NOMO-1 treated with dmso at 0.1 percent for 144 hours (cell line): ENCODE results near the gene F7.
"Not testable (repeated sequence)": the region's sequence is repeated elsewhere in the genome, so short reads cannot be mapped to it uniquely, and the experiment has no call there.

ENCODE experiments used
- DNase-seq: peaks from one replicate; lab custom pipeline; 2025; ENCODE audit not compliant: unreplicated experiment; lab: John Stamatoyannopoulos, UW

The F7 gene

DNA sequence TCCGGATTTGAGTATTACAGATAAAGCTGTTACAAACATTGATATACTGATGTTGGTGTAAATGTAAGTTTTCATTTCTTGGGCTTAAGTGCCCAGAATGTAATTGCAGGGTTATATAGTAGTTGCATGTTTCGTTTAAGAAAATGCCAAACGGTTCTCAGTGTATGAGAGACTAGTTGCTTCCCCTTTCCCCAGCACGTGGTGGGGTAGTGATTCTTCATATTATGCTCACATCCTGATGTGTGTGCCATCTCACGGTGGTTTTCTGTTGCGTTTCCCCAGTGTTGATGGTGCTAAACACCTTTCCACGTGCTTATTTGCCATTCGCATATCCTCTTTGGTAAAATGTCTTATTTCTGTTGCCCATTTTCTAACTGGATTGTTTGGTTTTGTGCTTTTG lies 34.7 kb upstream of the F7 start:
- no peak for DNase-seq

DNA sequence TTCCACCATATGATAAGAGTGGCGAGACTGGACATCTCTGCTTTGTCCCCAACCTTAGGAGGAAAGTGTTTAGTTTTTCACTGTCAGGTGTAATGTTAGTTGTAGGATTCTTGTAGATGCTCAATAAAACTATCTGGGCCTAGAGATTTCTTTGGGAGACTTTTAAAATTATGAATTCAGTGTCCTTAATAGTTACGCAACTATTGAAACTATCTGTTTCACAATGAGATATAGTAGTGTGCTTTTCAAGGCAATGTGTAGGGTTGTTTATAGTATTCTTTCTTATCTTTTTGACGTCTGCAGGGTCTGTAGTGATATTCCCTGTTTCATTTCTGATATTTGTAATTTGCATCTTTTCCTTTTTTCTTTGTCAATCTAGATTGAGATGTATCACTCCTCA lies 33.2 kb upstream of the F7 start:
- DNase-seq, result no peak

DNA sequence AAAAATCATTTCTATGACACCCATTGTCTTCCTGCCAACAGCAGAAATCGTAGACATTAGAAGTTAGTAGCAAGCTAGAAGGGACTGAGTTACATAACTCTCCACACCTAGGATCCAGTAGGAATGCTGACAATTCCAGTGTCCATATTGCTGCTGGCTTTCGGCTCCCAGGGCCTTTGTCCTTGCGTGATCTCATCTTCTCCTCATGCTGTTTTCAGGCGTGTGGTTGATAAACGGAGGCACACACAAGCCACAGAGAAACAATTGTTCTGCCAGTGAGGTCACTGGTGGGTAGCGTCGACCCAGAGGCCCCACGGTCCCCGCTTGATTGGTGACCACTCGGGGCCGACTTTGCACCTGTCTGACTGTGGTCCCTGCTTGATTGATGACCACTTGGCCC lies 31.6 kb upstream of the F7 start:
- DNase-seq, result no peak

DNA sequence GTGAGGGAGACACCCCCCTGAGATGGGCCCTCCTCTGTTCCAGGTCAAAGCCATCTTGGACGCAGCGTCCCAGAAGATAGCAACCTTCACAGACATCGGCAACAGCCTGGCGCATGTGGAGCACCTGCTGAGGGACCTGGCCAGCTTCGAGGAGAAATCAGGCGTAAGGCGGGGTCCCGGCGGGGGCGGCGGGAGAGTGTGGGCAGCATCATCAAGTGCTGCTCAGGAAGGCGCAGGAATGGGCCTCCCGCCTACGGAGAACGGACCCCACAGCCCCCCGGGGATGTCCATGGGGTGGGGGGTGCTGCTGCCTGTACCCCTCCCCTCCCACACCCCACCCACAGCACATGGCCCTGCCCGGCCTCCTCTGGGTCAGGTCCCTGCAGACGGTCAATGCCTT lies 31.2 kb upstream of the F7 start:
- DNase-seq, result no peak

DNA sequence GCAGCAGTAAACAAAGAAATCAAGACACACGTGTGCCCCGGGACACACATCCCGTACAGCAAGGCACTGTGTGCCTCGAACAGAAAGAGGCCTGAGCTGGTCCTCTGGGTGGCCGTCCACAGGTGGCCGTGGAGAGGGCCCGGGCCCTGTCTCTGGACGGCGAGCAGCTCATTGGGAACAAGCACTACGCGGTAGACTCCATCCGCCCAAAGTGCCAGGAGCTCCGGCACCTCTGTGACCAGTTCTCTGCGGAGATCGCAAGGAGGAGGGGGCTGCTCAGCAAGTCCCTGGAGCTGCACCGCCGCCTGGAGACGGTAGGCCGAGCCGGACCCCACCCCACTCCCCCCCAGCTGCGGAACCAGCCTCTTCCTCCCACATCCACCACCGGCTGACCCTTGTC lies 30.7 kb upstream of the F7 start:
- DNase-seq, result no peak

DNA sequence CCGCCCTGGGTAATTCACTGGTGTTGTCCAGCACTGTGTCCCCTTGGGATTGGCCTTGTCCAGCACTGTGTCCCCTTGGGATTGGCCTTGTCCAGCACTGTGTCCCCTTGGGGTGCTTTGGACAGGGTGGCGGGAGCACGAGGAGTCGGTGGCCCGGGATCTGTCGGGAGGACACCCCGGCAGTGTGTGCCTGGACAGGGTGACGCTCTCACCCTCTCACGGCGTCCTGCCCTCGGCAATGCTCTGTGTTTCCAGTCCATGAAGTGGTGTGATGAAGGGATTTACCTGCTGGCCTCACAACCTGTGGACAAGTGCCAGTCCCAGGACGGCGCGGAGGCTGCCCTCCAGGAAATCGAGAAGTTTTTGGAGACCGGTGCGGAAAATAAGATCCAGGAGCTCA lies 29.9 kb upstream of the F7 start:
- DNase-seq, result no peak

DNA sequence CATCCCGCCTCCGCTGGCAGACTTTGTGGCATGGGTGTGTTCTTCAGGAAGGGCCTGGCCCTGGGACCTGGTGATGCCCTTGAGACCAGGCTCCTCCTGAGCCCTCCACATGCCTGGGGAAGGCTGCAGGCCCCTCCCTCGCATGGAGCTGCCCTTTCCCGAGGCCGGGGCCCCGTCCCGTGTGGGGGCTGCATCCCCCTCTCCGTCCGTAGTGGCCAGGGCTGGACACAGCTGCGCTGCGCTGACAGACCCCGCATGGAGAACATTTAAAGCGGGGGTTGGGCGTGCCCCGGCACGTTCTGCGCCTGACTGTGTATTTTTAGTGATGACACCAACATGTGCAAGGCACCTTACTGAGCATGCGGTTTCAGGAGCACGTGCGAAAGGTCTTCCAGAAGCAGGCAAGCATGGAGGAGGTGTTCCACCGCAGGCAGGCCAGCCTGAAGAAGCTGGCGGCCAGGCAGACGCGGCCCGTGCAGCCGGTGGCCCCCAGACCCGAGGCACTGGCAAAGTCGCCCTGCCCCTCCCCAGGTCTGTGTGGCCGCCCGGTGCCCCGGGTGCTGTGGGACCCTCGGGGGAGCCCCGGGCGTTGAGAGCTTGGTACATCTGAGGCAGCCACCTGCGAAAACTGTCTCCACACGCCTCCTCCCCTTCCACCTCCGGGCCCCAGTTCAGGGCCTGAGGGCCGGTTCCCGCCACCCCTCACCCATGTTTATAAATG lies 28.8 kb upstream of the F7 start:
- no peak for DNase-seq

DNA sequence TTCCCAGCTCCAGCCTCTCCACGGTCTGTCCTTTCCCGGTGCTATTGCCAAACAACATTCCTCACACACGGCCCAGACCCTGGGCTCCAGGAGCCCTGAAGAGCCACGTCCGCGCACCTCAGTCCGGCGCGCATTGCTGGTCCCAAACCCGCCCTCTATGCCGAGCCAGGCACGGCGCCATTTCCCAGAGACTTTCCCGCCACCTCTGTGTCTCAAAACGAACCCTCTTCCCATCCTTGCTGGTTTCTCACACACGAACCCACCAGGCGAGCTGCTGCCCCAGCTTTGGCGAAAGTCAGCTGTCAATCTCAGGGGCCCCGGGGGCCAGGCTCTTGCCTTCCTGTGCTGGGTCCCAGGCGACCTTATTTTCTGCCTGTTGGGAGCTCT lies 28.0 kb upstream of the F7 start:
- DNase-seq, result no peak

DNA sequence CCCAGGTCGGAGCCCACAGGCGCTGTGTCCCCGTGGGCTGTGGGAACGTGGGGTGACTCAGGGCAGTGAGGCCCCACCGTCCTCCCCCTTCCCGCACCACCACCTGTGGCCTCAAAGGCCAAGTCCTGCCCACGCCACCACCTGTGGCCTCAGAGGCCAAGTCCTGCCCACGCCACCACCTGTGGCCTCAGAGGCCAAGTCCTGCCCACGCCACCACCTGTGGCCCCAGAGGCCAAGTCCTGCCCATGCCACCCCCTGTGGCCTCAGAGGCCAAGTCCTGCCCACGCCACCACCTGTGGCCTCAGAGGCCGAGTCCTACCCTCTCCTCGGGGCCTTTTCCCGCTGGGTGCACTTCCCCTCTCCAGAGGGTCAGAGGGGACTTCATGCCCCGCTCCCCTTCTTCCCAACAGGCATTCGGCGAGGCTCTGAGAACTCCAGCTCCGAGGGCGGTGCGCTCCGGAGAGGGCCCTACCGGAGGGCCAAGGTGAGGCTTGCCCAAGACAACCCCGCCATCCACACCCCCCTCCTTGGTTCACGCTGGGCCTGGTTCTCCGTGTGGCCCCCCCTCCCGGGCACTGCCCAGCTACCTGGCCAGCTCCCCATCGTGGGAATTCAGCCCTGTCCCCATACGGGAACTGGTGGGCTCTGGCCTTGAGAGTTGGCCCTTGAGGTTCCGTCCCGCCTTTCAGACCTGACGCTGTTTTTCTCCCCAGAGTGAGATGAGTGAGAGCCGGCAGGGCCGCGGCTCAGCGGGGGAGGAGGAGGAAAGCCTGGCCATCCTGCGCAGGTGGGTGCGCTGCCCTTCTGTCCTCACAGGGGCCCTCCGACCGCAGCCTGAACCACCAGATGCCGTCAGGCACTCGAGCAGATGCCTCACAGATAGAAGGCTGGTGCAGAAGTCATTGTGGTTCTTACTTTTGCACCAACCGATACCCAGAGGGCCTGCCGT lies 27.4 kb upstream of the F7 start:
- no peak for DNase-seq

DNA sequence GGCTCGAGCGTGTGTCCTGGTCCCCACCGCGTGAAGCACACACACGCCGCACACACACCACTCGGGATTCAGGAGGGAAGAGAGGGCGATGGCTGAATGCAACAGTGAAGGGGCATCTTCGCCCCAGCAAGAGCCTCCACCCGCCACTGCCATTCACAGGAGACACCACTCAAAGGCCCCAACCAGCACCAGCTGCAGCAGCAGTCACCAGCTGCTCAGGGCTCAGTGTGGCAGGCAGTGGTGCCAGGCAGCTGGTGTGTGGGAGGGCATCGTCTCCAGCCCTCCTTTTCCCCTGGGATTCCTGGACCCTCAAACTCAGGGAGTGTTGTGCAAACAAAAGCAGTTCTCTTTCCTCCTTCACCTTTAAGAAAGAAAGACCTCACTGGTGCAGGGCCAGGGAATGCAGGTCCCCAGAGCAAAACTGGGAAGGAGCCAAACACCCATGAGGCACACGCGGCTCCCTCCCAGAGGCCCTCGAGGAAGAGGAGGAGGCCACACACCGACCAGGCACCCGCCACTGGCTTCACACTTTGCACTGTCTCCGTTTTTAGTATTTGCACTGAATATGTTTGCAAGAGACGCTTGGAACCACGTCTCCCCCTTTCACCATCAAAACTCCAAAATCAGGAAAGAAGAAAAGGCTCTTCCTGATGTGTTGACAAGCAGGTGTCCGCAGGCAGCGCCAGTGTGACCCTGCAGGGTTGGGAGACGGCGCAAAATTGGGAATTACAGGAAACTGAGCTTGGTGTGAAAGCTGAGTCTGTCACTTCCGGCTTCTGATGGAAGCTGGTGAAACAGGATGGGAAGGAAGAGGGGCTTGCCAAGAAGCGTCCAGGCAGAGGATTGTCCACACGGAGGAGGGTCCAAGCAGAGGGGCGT lies 26.4 kb upstream of the F7 start:
- no peak for DNase-seq

DNA sequence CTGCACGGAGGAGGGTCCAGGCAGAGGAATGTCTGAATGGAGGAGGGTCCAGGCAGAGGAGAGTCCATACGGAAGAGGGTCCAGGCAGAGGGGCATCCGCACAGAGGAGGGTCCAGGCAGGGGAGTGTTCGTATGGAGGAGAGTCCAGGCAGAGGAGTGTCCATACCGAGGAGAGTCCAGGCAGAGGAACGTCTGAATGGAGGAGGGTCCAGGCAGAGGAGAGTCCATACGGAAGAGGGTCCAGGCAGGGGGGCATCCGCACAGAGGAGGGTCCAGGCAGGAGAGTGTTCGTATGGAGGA lies 25.9 kb upstream of the F7 start:
- DNase-seq, result not testable (repeated sequence)

DNA sequence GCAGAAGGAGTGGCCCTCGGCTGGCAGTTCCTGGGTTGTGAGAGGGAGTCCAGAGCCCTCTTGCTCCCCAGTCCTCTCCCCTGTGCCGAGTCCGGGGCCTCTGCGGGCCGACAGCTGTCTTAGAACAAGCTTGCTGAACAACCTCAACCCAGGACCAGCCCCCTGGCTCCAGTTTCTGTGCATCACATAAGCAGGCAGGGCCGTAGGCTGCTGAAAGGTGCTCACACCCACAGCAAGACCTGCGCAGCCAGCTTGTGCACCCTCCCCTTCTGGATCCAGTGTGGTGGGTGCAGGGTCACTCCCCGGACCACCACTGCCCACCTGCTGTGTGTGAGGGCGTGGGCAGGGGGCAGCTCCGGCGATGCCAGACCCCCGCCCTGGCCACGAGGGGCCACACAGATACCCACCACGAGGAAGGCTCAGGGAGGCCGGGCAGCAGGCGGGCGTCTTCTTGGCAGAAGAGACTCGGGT lies 25.2 kb upstream of the F7 start:
- DNase-seq, result no peak

DNA sequence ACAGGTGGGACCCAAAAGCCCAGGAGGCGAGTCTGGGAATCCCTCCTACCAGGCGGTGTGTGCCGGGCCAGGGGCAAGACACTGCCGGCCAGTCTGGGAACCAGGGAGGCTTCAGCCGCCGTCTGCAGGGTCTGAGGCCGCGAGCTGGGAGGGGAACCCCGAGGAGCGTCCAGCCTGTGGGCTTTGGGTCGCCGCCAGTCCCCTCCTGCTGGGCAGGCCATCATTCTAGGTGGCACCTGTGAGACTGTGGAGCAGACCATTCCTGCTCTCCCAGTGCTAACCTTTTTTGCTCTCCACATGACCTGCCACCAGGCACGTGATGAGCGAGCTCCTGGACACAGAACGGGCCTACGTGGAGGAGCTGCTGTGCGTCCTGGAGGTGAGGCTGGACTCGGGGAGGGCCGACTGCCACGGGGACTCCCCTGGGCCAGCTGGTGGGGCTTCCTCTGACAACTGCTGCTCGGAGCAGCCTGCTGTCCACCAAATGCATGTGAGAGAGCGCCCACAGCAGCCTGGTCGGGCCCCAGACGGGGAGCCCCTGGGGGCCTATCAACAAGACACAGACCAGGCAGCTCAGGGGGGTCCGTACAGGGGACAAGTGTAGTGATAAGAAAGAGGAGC lies 24.6 kb upstream of the F7 start:
- no peak for DNase-seq

DNA sequence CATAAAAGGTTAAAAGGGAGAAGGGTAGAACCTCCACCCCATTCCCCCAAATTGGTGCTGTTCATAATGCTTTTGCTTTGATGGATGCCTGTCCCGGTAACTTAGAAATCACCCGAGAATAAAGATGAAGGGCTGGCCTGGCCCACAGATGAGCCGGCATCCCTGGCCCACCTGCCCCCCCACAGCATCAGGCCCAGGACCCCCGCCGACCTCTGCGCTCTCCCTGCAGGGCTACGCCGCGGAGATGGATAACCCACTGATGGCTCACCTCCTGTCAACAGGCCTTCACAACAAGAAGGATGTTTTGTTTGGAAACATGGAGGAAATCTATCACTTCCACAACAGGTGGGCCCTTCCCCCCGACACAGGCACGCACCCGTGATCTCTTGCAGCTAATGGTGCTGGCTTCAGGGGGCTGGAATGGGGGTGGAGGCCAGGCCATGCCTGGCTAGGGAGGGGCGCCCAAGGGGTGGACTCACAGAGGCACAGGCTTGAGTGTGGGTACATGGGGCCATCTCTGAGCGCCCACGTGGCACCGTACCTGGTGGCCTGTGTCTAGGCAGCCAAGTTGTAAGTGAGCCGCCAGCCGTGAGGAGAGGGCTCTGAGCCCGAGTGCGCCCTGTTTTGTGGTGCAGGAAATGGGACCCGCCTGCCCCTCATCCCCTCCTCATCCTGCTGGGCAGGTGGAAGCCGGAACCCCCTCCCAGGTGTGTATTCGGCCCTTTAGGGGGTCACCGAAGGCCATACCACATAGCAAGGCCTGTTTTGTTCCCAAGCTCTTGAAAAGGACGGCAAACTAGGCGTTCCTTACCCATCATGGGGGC lies 23.2 kb upstream of the F7 start:
- DNase-seq, result no peak

DNA sequence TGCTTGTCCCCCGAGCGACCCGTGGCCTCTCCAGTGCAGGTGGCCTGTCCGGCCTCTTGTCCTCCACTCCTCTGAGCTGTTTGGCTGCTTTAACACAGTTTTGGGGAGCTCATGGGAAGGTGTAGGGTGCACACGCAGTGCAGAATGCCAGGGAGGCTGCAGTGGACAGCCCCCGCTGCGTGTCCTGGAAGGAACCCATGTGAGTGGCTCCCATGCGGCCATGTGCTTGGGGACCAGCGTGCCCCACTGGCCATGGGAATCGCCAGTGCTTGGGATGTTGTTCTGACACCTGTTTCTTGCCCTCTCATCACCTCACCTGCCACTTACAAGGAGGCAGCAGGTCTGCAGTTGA lies 22.6 kb upstream of the F7 start:
- no peak for DNase-seq

DNA sequence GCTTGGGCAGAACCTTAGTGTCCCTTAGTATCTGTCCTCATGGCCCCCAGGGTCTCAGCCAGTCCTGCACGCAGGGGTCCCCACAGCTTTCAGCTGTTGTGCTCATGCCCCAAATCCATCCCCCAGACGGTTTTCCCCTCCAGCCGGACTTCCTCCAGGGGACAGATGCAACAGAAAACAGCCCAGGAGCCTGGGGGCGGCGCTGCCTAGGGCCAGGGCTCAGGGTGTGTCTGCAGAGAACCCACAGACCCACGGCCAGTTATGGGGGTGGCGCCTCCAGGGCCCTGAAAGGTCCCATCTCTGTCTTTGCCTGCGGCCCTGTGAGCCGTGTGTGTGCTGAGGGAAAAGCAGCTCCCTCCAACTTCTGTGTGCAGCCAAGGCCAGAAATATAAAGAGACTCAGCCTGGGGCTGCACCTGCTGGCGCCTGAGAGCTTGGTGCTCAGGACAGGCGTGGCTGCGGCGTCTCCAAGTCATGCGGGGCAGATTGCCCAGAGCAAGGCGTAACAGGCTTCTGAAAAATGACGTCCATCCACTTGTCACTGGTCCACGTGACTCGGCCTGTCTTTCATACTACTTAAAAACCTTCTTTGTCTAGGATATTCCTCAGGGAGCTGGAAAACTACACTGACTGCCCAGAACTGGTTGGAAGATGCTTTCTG lies 22.1 kb upstream of the F7 start:
- no peak for DNase-seq

DNA sequence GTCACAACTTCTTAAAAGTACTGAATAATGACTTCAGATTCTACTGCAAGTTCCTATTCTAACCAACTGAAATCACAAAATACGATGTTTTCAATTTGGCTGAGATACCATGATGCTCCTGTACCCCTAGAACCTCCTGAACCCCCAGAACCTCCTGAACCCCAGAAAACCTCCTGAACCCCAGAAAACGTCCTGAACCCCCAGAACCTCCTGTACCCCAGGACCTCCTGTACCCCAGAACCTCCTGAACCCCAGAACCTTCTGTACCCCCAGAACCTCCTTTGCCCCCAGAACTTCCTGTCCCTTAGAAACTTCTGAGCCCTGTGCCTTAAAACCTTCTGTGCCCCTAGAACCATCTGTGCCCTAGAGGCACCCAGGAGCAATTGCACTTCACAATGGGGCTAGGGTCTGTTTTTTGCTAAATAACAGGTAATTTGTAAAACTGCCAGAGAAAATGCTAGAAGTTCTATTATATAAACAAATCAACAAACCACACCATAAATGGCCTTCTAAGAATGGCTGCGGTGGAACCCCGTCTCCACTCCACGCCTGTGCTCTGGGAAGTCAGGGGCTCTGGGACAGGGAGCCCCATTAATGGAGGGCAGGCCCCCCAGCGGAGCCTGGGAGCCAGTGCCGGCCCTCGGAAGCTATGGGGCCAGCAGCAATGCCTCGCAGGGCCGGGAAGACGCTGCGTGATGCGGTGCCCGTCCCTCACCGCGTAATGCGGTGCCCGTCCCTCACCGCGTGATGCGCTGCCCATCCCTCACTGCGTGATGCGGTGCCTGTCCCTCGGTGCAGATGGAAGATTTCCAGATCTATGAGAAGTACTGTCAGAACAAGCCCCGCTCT lies 21.3 kb upstream of the F7 start:
- no peak for DNase-seq

DNA sequence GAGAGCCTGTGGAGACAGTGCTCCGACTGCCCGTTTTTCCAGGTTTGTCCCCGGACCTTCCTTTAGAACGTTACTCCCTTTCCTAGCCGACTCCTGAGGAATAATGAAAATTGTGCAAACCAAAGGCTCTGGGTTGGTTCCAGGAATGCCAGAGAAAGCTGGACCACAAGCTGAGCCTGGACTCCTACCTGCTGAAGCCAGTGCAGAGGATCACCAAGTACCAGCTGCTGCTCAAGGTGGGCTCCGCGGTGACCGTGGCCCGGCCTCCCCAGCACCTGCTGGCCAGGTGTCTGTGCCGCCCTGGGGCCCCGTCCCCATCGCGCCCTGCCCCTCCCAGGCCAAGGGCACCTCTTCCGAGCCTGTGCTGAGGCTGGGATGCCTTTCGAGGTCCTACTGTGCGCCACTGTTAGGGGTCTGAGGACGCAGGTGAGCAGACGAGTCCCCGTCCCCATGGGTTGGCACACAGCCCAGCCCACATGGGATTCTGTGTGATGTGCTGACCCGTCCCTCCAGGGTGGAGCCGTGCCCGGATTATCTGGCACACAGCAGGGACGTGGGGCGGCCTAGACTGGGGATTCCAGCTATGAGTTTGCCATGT lies 20.5 kb upstream of the F7 start:
- DNase-seq, result no peak
